Osteocyte (in vitro differentiated cells): Measurements from ENCODE around the gene CATSPERE. TPM values are rescaled to one million over a fixed set of nuclear protein-coding genes. Genes with fewer than 3 reads are reported as not detected.
"Not testable (repeated sequence)": the region's sequence is repeated elsewhere in the genome, so short reads cannot be mapped to it uniquely, and the experiment has no call there.

Experiments used
- DNase-seq: peaks from one replicate; pipeline ENCODE4 v3.0.0; 2021; ENCODE audit warnings: mixed read lengths; ENCODE audit not compliant: unreplicated experiment; ENCODE audit errors: extremely low spot score
- H3K27ac Mint-ChIP-seq: one replicate; pipeline ENCODE4 v1.8.0; 2021; ENCODE audit warnings: mild to moderate bottlenecking, mixed read lengths; ENCODE audit not compliant: unreplicated experiment
- H3K27me3 Mint-ChIP-seq: one replicate; pipeline ENCODE4 v1.8.0; 2021; ENCODE audit warnings: mixed read lengths; ENCODE audit not compliant: unreplicated experiment
- H3K36me3 Mint-ChIP-seq: one replicate; pipeline ENCODE4 v1.8.0; 2021; ENCODE audit warnings: mixed read lengths; ENCODE audit not compliant: unreplicated experiment
- H3K4me1 Mint-ChIP-seq: one replicate; pipeline ENCODE4 v1.8.0; 2021; ENCODE audit warnings: mixed read lengths; ENCODE audit not compliant: unreplicated experiment
- H3K4me3 Mint-ChIP-seq: one replicate; pipeline ENCODE4 v1.8.0; 2021; ENCODE audit warnings: mild to moderate bottlenecking, moderate library complexity, mixed read lengths; ENCODE audit not compliant: unreplicated experiment
- H3K9me3 Mint-ChIP-seq: one replicate; pipeline ENCODE4 v1.8.0; 2021; ENCODE audit warnings: mixed read lengths; ENCODE audit not compliant: unreplicated experiment
- total RNA-seq: library from RNA; stranded (reverse); gene quantifications from 2 replicates; pipeline ENCODE4 v1.2.1, GENCODE V29; 2021
- TF ChIP-seq, protein P1 (sequence below): fragments of 200-600 bp; sonication (generic); IDR thresholded peaks from 2 replicates; pipeline ENCODE4 v1.5.0; 2021; ENCODE audit warnings: antibody characterized with exemption, mild to moderate bottlenecking, moderate library complexity

Gene CATSPERE
- total RNA-seq, 1 donor from 2014 or later = 1.2 TPM

DNA sequence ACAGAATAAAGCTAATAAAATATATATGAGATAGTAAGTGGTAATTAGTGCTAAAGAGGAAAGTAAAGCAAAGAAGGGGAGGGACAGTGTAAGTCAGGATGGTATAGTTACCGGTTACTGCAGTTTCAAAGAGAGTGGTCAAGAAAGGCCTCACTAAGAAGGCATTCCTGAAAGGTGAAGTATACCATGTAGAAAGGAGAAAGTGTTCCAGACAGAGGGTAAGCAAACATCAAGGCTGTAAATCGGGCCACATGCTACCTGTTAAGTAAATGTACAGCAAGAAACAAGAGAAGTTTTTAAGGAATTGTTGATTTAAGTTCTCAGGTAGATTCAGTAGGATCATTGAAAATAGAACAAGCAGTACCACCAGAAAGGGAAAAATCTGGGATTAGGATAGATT is 201.5 kb downstream of the CATSPERE start:
- no peak overlapping the region for H3K27ac Mint-ChIP-seq
- peaks cover 22% of the 10 kb centered on the region for H3K36me3 Mint-ChIP-seq
- H3K9me3 Mint-ChIP-seq = no peaks in the 10 kb centered on the region
- H3K4me3 Mint-ChIP-seq = no peak overlapping the region
- peaks cover 24% of the 10 kb centered on the region for H3K4me1 Mint-ChIP-seq
- DNase-seq = no peak
- TF ChIP-seq, protein P1, sequence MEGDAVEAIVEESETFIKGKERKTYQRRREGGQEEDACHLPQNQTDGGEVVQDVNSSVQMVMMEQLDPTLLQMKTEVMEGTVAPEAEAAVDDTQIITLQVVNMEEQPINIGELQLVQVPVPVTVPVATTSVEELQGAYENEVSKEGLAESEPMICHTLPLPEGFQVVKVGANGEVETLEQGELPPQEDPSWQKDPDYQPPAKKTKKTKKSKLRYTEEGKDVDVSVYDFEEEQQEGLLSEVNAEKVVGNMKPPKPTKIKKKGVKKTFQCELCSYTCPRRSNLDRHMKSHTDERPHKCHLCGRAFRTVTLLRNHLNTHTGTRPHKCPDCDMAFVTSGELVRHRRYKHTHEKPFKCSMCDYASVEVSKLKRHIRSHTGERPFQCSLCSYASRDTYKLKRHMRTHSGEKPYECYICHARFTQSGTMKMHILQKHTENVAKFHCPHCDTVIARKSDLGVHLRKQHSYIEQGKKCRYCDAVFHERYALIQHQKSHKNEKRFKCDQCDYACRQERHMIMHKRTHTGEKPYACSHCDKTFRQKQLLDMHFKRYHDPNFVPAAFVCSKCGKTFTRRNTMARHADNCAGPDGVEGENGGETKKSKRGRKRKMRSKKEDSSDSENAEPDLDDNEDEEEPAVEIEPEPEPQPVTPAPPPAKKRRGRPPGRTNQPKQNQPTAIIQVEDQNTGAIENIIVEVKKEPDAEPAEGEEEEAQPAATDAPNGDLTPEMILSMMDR = no peak
- no peaks in the 10 kb centered on the region for H3K27me3 Mint-ChIP-seq

DNA sequence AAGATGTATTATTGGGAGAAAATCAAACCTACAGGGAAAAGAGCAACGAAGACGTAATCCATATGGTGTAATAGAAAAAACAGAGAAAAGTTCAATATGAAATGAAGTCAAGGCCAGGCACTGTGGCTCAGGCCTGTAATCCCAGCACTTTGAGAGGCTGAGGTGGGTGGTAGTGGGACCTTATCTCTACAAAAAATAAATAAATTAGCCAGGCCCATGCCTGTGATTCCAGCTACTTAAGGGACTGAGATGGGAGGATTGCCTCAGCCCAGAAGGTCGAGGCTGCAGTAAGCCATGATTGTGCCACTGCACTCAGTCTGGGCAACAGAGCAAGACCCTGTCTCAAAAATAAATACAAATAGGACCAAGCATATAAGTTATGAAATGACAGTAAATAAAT is 203.3 kb downstream of the CATSPERE start:
- no peaks in the 10 kb centered on the region for H3K9me3 Mint-ChIP-seq
- no peaks in the 10 kb centered on the region for H3K27me3 Mint-ChIP-seq
- H3K4me3 Mint-ChIP-seq = no peak overlapping the region
- peaks cover 12% of the 10 kb centered on the region for H3K4me1 Mint-ChIP-seq
- TF ChIP-seq, protein P1 = no peak
- H3K36me3 Mint-ChIP-seq = peaks cover 9% of the 10 kb centered on the region
- H3K27ac Mint-ChIP-seq = no peak overlapping the region
- no peak for DNase-seq

DNA sequence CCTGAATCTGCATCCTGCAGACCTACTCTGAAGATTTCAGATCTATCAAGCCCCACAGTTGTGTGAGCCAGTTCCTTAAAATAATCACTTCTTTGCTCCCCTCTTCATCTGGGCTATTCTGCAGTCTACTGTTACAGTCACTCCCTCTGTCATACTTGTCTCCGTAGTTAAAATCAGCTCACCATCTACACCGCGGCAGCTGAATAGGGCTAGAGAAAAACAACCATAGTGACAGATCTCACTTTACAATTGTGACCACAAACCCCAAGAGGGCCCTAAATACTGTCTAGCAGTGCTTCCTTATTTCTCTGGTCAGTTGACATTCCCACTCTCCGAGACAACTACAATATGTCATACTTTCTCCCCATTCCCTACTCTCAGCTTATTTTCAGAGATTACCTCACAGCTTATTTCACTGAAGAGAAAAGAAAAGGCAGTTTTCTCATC is 204.7 kb downstream of the CATSPERE start:
- H3K27me3 Mint-ChIP-seq = no peaks in the 10 kb centered on the region
- peaks cover 3% of the 10 kb centered on the region for H3K4me1 Mint-ChIP-seq
- TF ChIP-seq, protein P1 = no peak
- no peak for DNase-seq
- H3K27ac Mint-ChIP-seq = no peak overlapping the region
- no peak overlapping the region for H3K4me3 Mint-ChIP-seq
- H3K9me3 Mint-ChIP-seq = no peaks in the 10 kb centered on the region
- H3K36me3 Mint-ChIP-seq = peaks cover 4% of the 10 kb centered on the region

DNA sequence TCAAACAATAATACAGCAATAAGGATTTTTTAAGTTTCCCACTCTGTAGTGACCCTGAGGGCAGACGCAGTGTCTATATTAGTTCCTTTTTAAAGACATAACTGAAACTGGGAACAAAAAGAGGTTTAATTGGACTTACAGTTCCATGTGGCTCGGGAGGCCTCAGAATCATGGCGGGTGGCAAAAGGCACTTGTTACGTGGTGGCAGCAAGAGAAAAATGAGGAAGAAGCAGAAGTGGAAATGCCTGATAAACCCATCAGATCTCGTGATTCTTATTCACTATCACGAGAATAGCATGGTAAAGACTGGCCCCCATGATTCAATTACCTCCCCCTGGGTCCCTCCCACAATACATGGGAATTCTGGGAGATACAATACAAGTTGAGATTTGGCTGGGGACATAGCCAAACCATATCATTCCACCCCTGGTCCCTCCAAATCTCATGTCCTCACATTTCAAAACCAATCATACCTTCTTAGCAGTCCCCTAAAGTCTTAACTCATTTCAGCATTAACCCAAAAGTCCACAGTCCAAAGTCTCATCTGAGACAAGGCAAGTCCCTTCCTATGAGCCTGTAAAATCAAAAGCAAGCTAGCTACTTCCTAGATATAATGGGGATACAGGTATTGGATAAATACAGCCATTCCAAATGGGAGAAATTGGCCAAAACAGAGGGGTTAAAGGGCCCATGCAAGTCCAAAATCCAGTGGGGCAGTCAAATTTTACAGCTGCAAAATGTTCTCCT is 205.8 kb downstream of the CATSPERE start:
- not testable (repeated sequence) for H3K27ac Mint-ChIP-seq, H3K36me3 Mint-ChIP-seq, H3K4me1 Mint-ChIP-seq, H3K4me3 Mint-ChIP-seq, H3K27me3 Mint-ChIP-seq, H3K9me3 Mint-ChIP-seq, DNase-seq

DNA sequence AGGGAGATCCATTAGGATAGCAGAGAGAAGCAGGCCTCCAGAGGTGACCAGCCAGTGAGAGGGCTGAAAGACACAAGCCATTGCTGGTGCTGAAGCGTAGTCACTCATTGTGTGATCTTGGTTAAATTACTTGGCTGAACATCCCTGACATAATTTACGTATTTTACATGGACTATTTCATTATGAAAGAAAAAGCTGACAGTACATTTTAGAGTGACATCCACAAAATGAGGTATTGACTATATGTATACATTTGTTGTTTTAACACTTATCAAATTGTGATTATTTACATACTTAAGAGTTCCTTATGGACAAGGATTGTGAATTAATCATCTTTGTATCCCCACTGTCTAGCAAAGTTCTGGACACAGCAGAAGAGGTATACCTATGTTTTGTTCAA is 206.7 kb downstream of the CATSPERE start:
- no peaks in the 10 kb centered on the region for H3K27me3 Mint-ChIP-seq
- DNase-seq = no peak
- no peak overlapping the region for H3K4me3 Mint-ChIP-seq
- TF ChIP-seq, protein P1 = no peak
- no peaks in the 10 kb centered on the region for H3K9me3 Mint-ChIP-seq
- no peak overlapping the region for H3K27ac Mint-ChIP-seq
- H3K36me3 Mint-ChIP-seq = peaks cover 4% of the 10 kb centered on the region
- H3K4me1 Mint-ChIP-seq = peaks cover 17% of the 10 kb centered on the region
